GM13977 (cell line): ENCODE measurements around the gene VDR.
"Not testable (repeated sequence)": the region's sequence is repeated elsewhere in the genome, so short reads cannot be mapped to it uniquely, and the experiment has no call there.

Experiments used
- DNase-seq: peaks from one replicate; pipeline ENCODE4 v3.0.0; 2012; ENCODE audit warnings: low spot score
- CTCF ChIP-seq: IDR thresholded peaks from 2 replicates; pipeline ENCODE4 v1.5.1; 2012; ENCODE audit warnings: mild to moderate bottlenecking, control low read depth; ENCODE audit not compliant: insufficient read depth; ENCODE audit errors: extremely low read depth, missing control alignments
- in situ Hi-C: fragments of 300-500 bp; cut with MboI; formaldehyde crosslinking; loops from one replicate; pipeline ENCODE4 v1.12.0; 2022; ENCODE audit warnings: low sequenced_read_pairs, low pct_unique_long_range_greater_than_20kb, mixed read lengths, inconsistent platforms; ENCODE audit not compliant: unreplicated experiment

Gene VDR

GRCh38 chr12:47812797-47813510 lies 91.8 kb downstream of the VDR start:
- DNase-seq, result peak; percentile 93
- peak; percentile 19 for TF ChIP-seq CTCF
- in situ Hi-C loops, result no loop called here

GRCh38 chr12:47811581-47812484 lies 93.0 kb downstream of the VDR start:
- TF ChIP-seq CTCF, result no peak
- in situ Hi-C loops, result no loop called here
- DNase-seq, result no peak

GRCh38 chr12:47811072-47811396 lies 93.8 kb downstream of the VDR start:
- no peak for DNase-seq
- no peak for TF ChIP-seq CTCF
- in situ Hi-C loops, result no loop called here

- in situ Hi-C loops, DNase-seq: not testable (repeated sequence)
These were observed 95.3 kb downstream of the VDR start for GRCh38 chr12:47809518-47809917.

- DNase-seq, result no peak
- in situ Hi-C loops, result no loop called here
- peak; percentile 24 for TF ChIP-seq CTCF
These were observed 96.0 kb downstream of the VDR start for GRCh38 chr12:47808574-47809365.

- TF ChIP-seq CTCF, result no peak
- in situ Hi-C loops, result no loop called here
- peak; percentile 58 for DNase-seq
These were observed 96.7 kb downstream of the VDR start for GRCh38 chr12:47808050-47808449.
